DND-41 (cell line): Measurements from ENCODE around the gene SMARCAL1.

Source experiments
- ATAC-seq: fragments of 200-7000 bp; cut with Tn5 transposase; 3 replicates; pipeline ENCODE4 v1.9.1; 2021; ENCODE audit warnings: low read depth; ENCODE audit not compliant: insufficient read depth
- DNase-seq: peaks from one replicate; pipeline ENCODE4 v3.0.0-alpha.2; 2020
- H2AFZ ChIP-seq: 2 replicates; pipeline ENCODE4 v1.6.0; 2012; ENCODE audit warnings: low read depth, low read length
- H3K27ac ChIP-seq: 2 replicates; pipeline ENCODE4 v1.5.1; 2012; ENCODE audit warnings: low read length, inconsistent platforms
- H3K27me3 ChIP-seq: fragments of 200-600 bp; sonication (generic); 2 replicates; pipeline ENCODE4 v1.6.0; 2012; ENCODE audit warnings: low read length, mild to moderate bottlenecking, inconsistent platforms; ENCODE audit not compliant: insufficient read depth, poor library complexity
- H3K36me3 ChIP-seq: 2 replicates; pipeline ENCODE4 v1.5.1; 2012; ENCODE audit warnings: low read length, inconsistent platforms; ENCODE audit not compliant: insufficient read depth
- H3K4me1 ChIP-seq: 2 replicates; pipeline ENCODE4 v1.5.1; 2012; ENCODE audit warnings: mild to moderate bottlenecking, low read length; ENCODE audit not compliant: insufficient read depth
- H3K4me2 ChIP-seq: 2 replicates; pipeline ENCODE4 v1.6.0; 2012; ENCODE audit warnings: mild to moderate bottlenecking, moderate library complexity, low read length, inconsistent platforms; ENCODE audit not compliant: insufficient read depth
- H3K4me3 ChIP-seq, 2 experiments: fragments of 200-600 bp in 1 of 2; shearing (Covaris generic) in 1 of 2; 2 replicates each; pipeline ENCODE4 v1.5.1; 2012 to 2016; ENCODE audit warnings: inconsistent platforms in 2 of 2, low read length in 2 of 2, mild to moderate bottlenecking in 2 of 2, low read depth in 1 of 2, moderate library complexity in 1 of 2
- H3K79me2 ChIP-seq: 2 replicates; pipeline ENCODE4 v1.6.0; 2012; ENCODE audit warnings: low read length, inconsistent platforms; ENCODE audit not compliant: insufficient read depth
- H3K9ac ChIP-seq: 2 replicates; pipeline ENCODE4 v1.6.0; 2012; ENCODE audit warnings: low read depth, mild to moderate bottlenecking, inconsistent platforms, low read length, moderate library complexity
- H3K9me3 ChIP-seq: 2 replicates; pipeline ENCODE4 v1.5.1; 2012; ENCODE audit warnings: low read length, moderate library complexity, mild to moderate bottlenecking, inconsistent platforms; ENCODE audit not compliant: insufficient read depth, severe bottlenecking
- H4K20me1 ChIP-seq: 2 replicates; pipeline ENCODE4 v1.6.0; 2012; ENCODE audit warnings: low read length; ENCODE audit not compliant: insufficient read depth
- EZH2 ChIP-seq: IDR thresholded peaks from 3 replicates; pipeline ENCODE4 v1.6.1; 2012; ENCODE audit warnings: borderline replicate concordance, low read depth, mild to moderate bottlenecking, moderate library complexity, low read length, inconsistent platforms; ENCODE audit not compliant: severe bottlenecking
- TF ChIP-seq, protein P1 (sequence below): IDR thresholded peaks from 2 replicates; pipeline ENCODE4 v1.5.1; 2012; ENCODE audit warnings: borderline replicate concordance, low read length, moderate library complexity, mild to moderate bottlenecking; ENCODE audit not compliant: poor library complexity, severe bottlenecking; ENCODE audit errors: extremely low read depth

The SMARCAL1 gene

DNA sequence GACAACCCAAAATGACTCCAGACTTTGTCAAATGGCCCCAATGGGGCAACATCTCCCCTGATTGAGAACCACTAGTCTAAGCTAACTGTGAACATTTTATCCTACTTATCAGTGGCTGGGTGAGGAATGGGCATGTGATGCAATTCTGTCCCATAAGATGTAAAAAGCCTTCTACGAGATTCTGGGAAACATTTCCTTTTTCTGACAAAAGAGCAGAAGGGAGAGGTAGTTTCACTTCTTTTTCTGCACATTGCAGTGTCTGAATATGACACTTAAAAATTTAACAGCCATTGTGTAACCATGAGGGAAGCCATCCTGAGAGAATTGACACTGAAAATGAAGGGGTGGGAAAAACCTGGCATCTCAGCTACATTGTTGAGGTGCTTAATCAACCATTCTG is 22.7 kb upstream of the SMARCAL1 start:
- no peak overlapping the region for H2AFZ ChIP-seq
- H3K27me3 ChIP-seq = no peaks in the 10 kb centered on the region
- H3K36me3 ChIP-seq = no peaks in the 10 kb centered on the region
- H3K9me3 ChIP-seq = no peaks in the 10 kb centered on the region
- DNase-seq = no peak
- H3K4me1 ChIP-seq = no peaks in the 10 kb centered on the region
- H4K20me1 ChIP-seq = no peaks in the 10 kb centered on the region
- ATAC-seq = no peak
- H3K27ac ChIP-seq = no peak overlapping the region
- no peak overlapping the region for H3K9ac ChIP-seq
- no peak overlapping the region for H3K4me3 ChIP-seq
- TF ChIP-seq, protein P1, sequence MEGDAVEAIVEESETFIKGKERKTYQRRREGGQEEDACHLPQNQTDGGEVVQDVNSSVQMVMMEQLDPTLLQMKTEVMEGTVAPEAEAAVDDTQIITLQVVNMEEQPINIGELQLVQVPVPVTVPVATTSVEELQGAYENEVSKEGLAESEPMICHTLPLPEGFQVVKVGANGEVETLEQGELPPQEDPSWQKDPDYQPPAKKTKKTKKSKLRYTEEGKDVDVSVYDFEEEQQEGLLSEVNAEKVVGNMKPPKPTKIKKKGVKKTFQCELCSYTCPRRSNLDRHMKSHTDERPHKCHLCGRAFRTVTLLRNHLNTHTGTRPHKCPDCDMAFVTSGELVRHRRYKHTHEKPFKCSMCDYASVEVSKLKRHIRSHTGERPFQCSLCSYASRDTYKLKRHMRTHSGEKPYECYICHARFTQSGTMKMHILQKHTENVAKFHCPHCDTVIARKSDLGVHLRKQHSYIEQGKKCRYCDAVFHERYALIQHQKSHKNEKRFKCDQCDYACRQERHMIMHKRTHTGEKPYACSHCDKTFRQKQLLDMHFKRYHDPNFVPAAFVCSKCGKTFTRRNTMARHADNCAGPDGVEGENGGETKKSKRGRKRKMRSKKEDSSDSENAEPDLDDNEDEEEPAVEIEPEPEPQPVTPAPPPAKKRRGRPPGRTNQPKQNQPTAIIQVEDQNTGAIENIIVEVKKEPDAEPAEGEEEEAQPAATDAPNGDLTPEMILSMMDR = no peak
- TF ChIP-seq EZH2 = no peak
- H3K4me2 ChIP-seq = no peak overlapping the region
- H3K79me2 ChIP-seq = no peaks in the 10 kb centered on the region

DNA sequence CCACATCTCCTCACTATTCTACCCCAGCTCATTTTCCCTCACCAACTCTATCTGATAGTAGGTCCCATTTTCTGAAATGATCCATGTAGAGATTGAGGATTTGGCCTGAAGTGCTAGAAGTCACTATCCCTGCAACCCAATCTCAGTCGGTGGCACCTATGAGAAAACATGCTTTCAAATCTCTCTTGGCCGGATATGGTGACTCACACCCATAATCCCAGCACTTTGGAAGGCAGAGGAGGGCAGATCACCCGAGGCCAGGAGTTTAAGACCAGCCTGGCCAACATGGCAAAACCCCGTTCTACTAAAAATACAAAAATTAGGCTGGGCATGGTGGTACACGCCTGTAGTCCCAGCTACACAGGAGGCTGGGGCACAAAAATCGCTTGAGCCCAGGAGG is 20.9 kb upstream of the SMARCAL1 start:
- Histone ChIP-seq H3K36me3 (no peaks in the 10 kb centered on the region), H3K9me3 (no peaks in the 10 kb centered on the region), H3K4me3 (no peak overlapping the region), H3K4me2 (no peak overlapping the region), H3K9ac (no peak overlapping the region), H2AFZ (no peak overlapping the region), H3K27me3 (no peaks in the 10 kb centered on the region), H3K27ac (no peak overlapping the region), H3K4me1 (no peaks in the 10 kb centered on the region), H4K20me1 (no peaks in the 10 kb centered on the region), H3K79me2 (no peaks in the 10 kb centered on the region)
- TF ChIP-seq, protein P1 = no peak
- no peak for TF ChIP-seq EZH2
- DNase-seq = no peak
- no peak for ATAC-seq

- Histone ChIP-seq H3K79me2 (no peaks in the 10 kb centered on the region), H3K27me3 (no peaks in the 10 kb centered on the region), H4K20me1 (no peaks in the 10 kb centered on the region), H3K4me3 (no peak overlapping the region), H3K4me1 (no peaks in the 10 kb centered on the region), H3K27ac (no peak overlapping the region), H3K9me3 (no peaks in the 10 kb centered on the region), H3K36me3 (no peaks in the 10 kb centered on the region), H3K4me2 (no peak overlapping the region), H3K9ac (no peak overlapping the region), H2AFZ (no peak overlapping the region)
- DNase-seq = no peak
- no peak for ATAC-seq
- no peak for TF ChIP-seq EZH2
- TF ChIP-seq, protein P1 = no peak
Observed at GRCh38 chr2:216392018-216392562, 20.2 kb upstream of the SMARCAL1 start.
